Measurements from ENCODE around the gene PRXL2B. TPM values are rescaled to one million over a fixed set of nuclear protein-coding genes. Genes with fewer than 3 reads are reported as not detected.

PRXL2B gene
- total RNA-seq, 2 donors from 2014 or later = 10.8 to 14.1 TPM

- ATAC-seq (no peak), DNase-seq (no peak)
- intact Hi-C loops (cut with DNase I) = no loop called here
Measured at GRCh38 chr1:2592672-2593071, 6.1 kb downstream of the PRXL2B start.

- no peak for ATAC-seq
- DNase-seq = no peak
- intact Hi-C loops (cut with DNase I) = no loop called here
Measured at GRCh38 chr1:2593251-2593878, 6.8 kb downstream of the PRXL2B start.

GRCh38 chr1:2594001-2594640 lies 7.5 kb downstream of the PRXL2B start:
- DNase-seq (peak; percentile 82), ATAC-seq (peak; percentile 53 to 60)
- intact Hi-C loops (cut with DNase I) = no loop called here

- no peak for DNase-seq
- no peak for ATAC-seq
- intact Hi-C loops (cut with DNase I) = no loop called here
Measured at GRCh38 chr1:2594641-2595131, 8.1 kb downstream of the PRXL2B start.

- DNase-seq = no peak
- intact Hi-C loops (cut with DNase I) = no loop called here
- no peak for ATAC-seq
Measured at GRCh38 chr1:2595261-2595811, 8.8 kb downstream of the PRXL2B start.

- DNase-seq = no peak
- intact Hi-C loops (cut with DNase I) = no loop called here
- no peak for ATAC-seq
Measured at GRCh38 chr1:2595812-2596529, 9.4 kb downstream of the PRXL2B start.

GRCh38 chr1:2596530-2597333 lies 10.2 kb downstream of the PRXL2B start:
- DNase-seq (no peak), ATAC-seq (no peak)
- intact Hi-C loops (cut with DNase I) = no loop called here

- no peak for DNase-seq
- intact Hi-C loops (cut with DNase I) = no loop called here
- ATAC-seq = no peak
Measured at GRCh38 chr1:2597441-2598328, 11.1 kb downstream of the PRXL2B start.

- no peak for DNase-seq
- intact Hi-C loops (cut with DNase I) = no loop called here
- ATAC-seq = no peak
Measured at GRCh38 chr1:2598329-2598931, 11.9 kb downstream of the PRXL2B start.

- intact Hi-C loops (cut with DNase I) = no loop called here
- ATAC-seq (no peak), DNase-seq (no peak)
Measured at GRCh38 chr1:2601721-2602303, 15.2 kb downstream of the PRXL2B start.

- no peak for ATAC-seq
Measured at GRCh38 chr1:2602311-2602835, 15.8 kb downstream of the PRXL2B start.

GRCh38 chr1:2602866-2603520 lies 16.4 kb downstream of the PRXL2B start:
- intact Hi-C loops (cut with DNase I) = no loop called here
- DNase-seq (no peak), ATAC-seq (no peak)

More at GRCh38 chr1:2602311-2602835, 15.8 kb downstream of the PRXL2B start:
- DNase-seq = no peak
- intact Hi-C loops (cut with DNase I) = no loop called here

- DNase-seq = no peak
- intact Hi-C loops (cut with DNase I) = no loop called here
- no peak for ATAC-seq
Measured at GRCh38 chr1:2603521-2604155, 17.1 kb downstream of the PRXL2B start.

GRCh38 chr1:2604156-2604843 lies 17.7 kb downstream of the PRXL2B start:
- no peak for DNase-seq
- ATAC-seq = no peak
- intact Hi-C loops (cut with DNase I) = no loop called here

GRCh38 chr1:2604844-2605508 lies 18.4 kb downstream of the PRXL2B start:
- DNase-seq (no peak), ATAC-seq (no peak)
- intact Hi-C loops (cut with DNase I) = no loop called here
